HAP-1 (cell line): ENCODE results near the gene PTPRE.
A peak's percentile ranks its signal among the peaks of the same experiment; 100 is the strongest.

Experiments
- DNase-seq, 2 experiments: peaks; one replicate each; pipeline ENCODE4 v3.0.0-alpha.2; 2016 to 2020; ENCODE audit warnings: low spot score in 2 of 2
- H3K27me3 ChIP-seq: fragments of 250-450 bp; sonication (Bioruptor Pico); 2 replicates; pipeline ENCODE4 v1.5.1; 2020; ENCODE audit warnings: low read depth, mild to moderate bottlenecking, moderate library complexity
- H3K36me3 ChIP-seq: fragments of 250-450 bp; sonication (Bioruptor Pico); replicated peaks from 2 replicates; pipeline ENCODE4 v1.5.1; 2020; ENCODE audit warnings: mild to moderate bottlenecking
- H3K4me1 ChIP-seq: fragments of 250-450 bp; sonication (Bioruptor Pico); 2 replicates; pipeline ENCODE4 v1.5.1; 2020; ENCODE audit warnings: mild to moderate bottlenecking
- H3K4me3 ChIP-seq: fragments of 250-450 bp; sonication (Bioruptor Pico); 2 replicates; pipeline ENCODE4 v1.5.1; 2020; ENCODE audit warnings: mild to moderate bottlenecking, moderate library complexity
- H3K9me3 ChIP-seq: fragments of 250-450 bp; sonication (Bioruptor Pico); 2 replicates; pipeline ENCODE4 v1.5.1; 2020; ENCODE audit warnings: mild to moderate bottlenecking, moderate library complexity
- in situ Hi-C: fragments of 300-500 bp; cut with MboI; formaldehyde crosslinking; loops from 3 replicates; pipeline ENCODE4 v1.14.3; 2020; ENCODE audit warnings: low sequenced_read_pairs, inconsistent platforms, mixed read lengths

PTPRE gene

GRCh38 chr10:127905848-127906261 lies 1.0 kb upstream of the PTPRE start:
- in situ Hi-C loops = no loop called here
- no peaks in the 10 kb centered on the region for H3K9me3 ChIP-seq
- H3K4me1 ChIP-seq = no peaks in the 10 kb centered on the region
- H3K27me3 ChIP-seq = no peaks in the 10 kb centered on the region
- DNase-seq = no peak
- H3K36me3 ChIP-seq = no peaks in the 10 kb centered on the region
- no peak overlapping the region for H3K4me3 ChIP-seq

- H3K9me3 ChIP-seq = no peaks in the 10 kb centered on the region
- in situ Hi-C loops = no loop called here
- peaks cover 16% of the 10 kb centered on the region for H3K4me1 ChIP-seq
- no peak for DNase-seq
- no peaks in the 10 kb centered on the region for H3K36me3 ChIP-seq
- no peaks in the 10 kb centered on the region for H3K27me3 ChIP-seq
- H3K4me3 ChIP-seq = peak overlapping the region; percentile 36
Measured at GRCh38 chr10:127907411-127908105, 655 bp downstream of the PTPRE start.

- Histone ChIP-seq H3K4me3 (peak overlapping the region; percentile 36), H3K36me3 (no peaks in the 10 kb centered on the region), H3K9me3 (no peaks in the 10 kb centered on the region), H3K27me3 (no peaks in the 10 kb centered on the region), H3K4me1 (peaks cover 17% of the 10 kb centered on the region)
- DNase-seq = no peak
- in situ Hi-C loops = no loop called here
Measured at GRCh38 chr10:127908106-127908958, 1.4 kb downstream of the PTPRE start.

GRCh38 chr10:127908959-127909267 lies 2.0 kb downstream of the PTPRE start:
- Histone ChIP-seq H3K9me3 (no peaks in the 10 kb centered on the region), H3K27me3 (no peaks in the 10 kb centered on the region), H3K36me3 (no peaks in the 10 kb centered on the region), H3K4me3 (no peak overlapping the region), H3K4me1 (peaks cover 17% of the 10 kb centered on the region)
- no peak for DNase-seq
- in situ Hi-C loops = no loop called here

GRCh38 chr10:127909716-127910463 lies 3.0 kb downstream of the PTPRE start:
- peaks cover 17% of the 10 kb centered on the region for H3K4me1 ChIP-seq
- no peaks in the 10 kb centered on the region for H3K9me3 ChIP-seq
- no peaks in the 10 kb centered on the region for H3K36me3 ChIP-seq
- in situ Hi-C loops = loop anchor here (5.0 kb wide), 2 partner anchors 102 to 162 kb away; no protein-coding TSS in a partner anchor
- no peak for DNase-seq
- no peaks in the 10 kb centered on the region for H3K27me3 ChIP-seq
- H3K4me3 ChIP-seq = no peak overlapping the region

GRCh38 chr10:127910464-127910770 lies 3.5 kb downstream of the PTPRE start:
- no peaks in the 10 kb centered on the region for H3K9me3 ChIP-seq
- H3K36me3 ChIP-seq = no peaks in the 10 kb centered on the region
- in situ Hi-C loops = loop anchor here (5.0 kb wide), 2 partner anchors 102 to 162 kb away; no protein-coding TSS in a partner anchor
- H3K27me3 ChIP-seq = no peaks in the 10 kb centered on the region
- H3K4me1 ChIP-seq = peaks cover 17% of the 10 kb centered on the region
- DNase-seq = no peak
- no peak overlapping the region for H3K4me3 ChIP-seq

GRCh38 chr10:127911218-127911866 lies 4.4 kb downstream of the PTPRE start:
- peak in 1 of 2 experiments; percentile 5 for DNase-seq
- in situ Hi-C loops = loop anchor here (5.0 kb wide), 2 partner anchors 101 to 161 kb away; no protein-coding TSS in a partner anchor
- Histone ChIP-seq H3K4me3 (no peak overlapping the region), H3K4me1 (peaks cover 17% of the 10 kb centered on the region), H3K27me3 (no peaks in the 10 kb centered on the region), H3K36me3 (no peaks in the 10 kb centered on the region), H3K9me3 (no peaks in the 10 kb centered on the region)

GRCh38 chr10:127911867-127912257 lies 5.0 kb downstream of the PTPRE start:
- in situ Hi-C loops = loop anchor here (5.0 kb wide), 2 partner anchors 100 to 160 kb away; no protein-coding TSS in a partner anchor
- peaks cover 17% of the 10 kb centered on the region for H3K4me1 ChIP-seq
- H3K36me3 ChIP-seq = no peaks in the 10 kb centered on the region
- no peaks in the 10 kb centered on the region for H3K27me3 ChIP-seq
- no peak overlapping the region for H3K4me3 ChIP-seq
- H3K9me3 ChIP-seq = no peaks in the 10 kb centered on the region
- DNase-seq = no peak

- no peaks in the 10 kb centered on the region for H3K9me3 ChIP-seq
- no peak for DNase-seq
- H3K4me3 ChIP-seq = no peak overlapping the region
- H3K36me3 ChIP-seq = no peaks in the 10 kb centered on the region
- in situ Hi-C loops = loop anchor here (5.0 kb wide), 2 partner anchors 100 to 160 kb away; no protein-coding TSS in a partner anchor
- no peaks in the 10 kb centered on the region for H3K27me3 ChIP-seq
- peaks cover 17% of the 10 kb centered on the region for H3K4me1 ChIP-seq
Measured at GRCh38 chr10:127912607-127913367, 5.9 kb downstream of the PTPRE start.

GRCh38 chr10:127913368-127913759 lies 6.5 kb downstream of the PTPRE start:
- in situ Hi-C loops = loop anchor here (5.0 kb wide), 2 partner anchors 99 to 159 kb away; no protein-coding TSS in a partner anchor
- Histone ChIP-seq H3K9me3 (no peaks in the 10 kb centered on the region), H3K4me3 (no peak overlapping the region), H3K4me1 (peaks cover 17% of the 10 kb centered on the region), H3K36me3 (no peaks in the 10 kb centered on the region), H3K27me3 (no peaks in the 10 kb centered on the region)
- DNase-seq = no peak

- Histone ChIP-seq H3K4me1 (peaks cover 17% of the 10 kb centered on the region), H3K36me3 (no peaks in the 10 kb centered on the region), H3K27me3 (no peaks in the 10 kb centered on the region), H3K9me3 (no peaks in the 10 kb centered on the region), H3K4me3 (no peak overlapping the region)
- DNase-seq = no peak
- in situ Hi-C loops = no loop called here
Measured at GRCh38 chr10:127915324-127915723, 8.4 kb downstream of the PTPRE start.

GRCh38 chr10:127916826-127917225 lies 9.9 kb downstream of the PTPRE start:
- no peaks in the 10 kb centered on the region for H3K36me3 ChIP-seq

GRCh38 chr10:127918572-127918971 lies 11.7 kb downstream of the PTPRE start:
- DNase-seq = no peak
- H3K4me3 ChIP-seq = no peak overlapping the region
- H3K36me3 ChIP-seq = no peaks in the 10 kb centered on the region
- in situ Hi-C loops = no loop called here
- H3K9me3 ChIP-seq = no peaks in the 10 kb centered on the region
- no peaks in the 10 kb centered on the region for H3K27me3 ChIP-seq
- H3K4me1 ChIP-seq = no peaks in the 10 kb centered on the region

More at GRCh38 chr10:127916826-127917225, 9.9 kb downstream of the PTPRE start:
- Histone ChIP-seq H3K4me1 (peaks cover 7% of the 10 kb centered on the region), H3K27me3 (no peaks in the 10 kb centered on the region), H3K9me3 (no peaks in the 10 kb centered on the region), H3K4me3 (no peak overlapping the region)
- in situ Hi-C loops = no loop called here
- DNase-seq = no peak
